ENCODE data around the gene CYFIP2. TPM values are rescaled to one million over a fixed set of nuclear protein-coding genes. Genes with fewer than 3 reads are reported as not detected.

CYFIP2 gene
- polyA plus RNA-seq, 1 donor from 2014 or later, result 59.7 TPM

DNA sequence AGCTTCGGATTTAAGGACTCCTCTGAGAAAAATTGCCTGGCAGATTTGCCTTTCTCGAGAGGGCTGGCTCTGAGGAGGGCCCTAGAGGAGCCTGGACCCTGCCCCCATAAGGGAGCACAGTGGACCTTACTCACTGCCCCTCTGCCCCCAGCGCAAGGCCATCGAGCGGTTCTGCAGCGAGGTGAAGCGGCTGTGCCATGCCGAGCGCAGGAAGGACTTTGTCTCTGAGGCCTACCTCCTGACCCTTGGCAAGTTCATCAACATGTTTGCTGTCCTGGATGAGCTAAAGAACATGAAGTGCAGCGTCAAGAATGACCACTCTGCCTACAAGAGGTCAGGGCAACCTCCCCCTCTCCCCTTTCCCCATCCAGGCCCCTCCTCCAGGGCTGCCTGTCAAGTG is 34.6 kb downstream of the CYFIP2 start:
- Histone ChIP-seq H3K36me3 (ENCODE audit: insufficient read depth, low read length) (peaks cover 17% of the 10 kb centered on the region), H3K27ac (ENCODE audit: low read length) (no peak overlapping the region), H3K79me2 (replicated peaks; ENCODE audit: insufficient read depth, low read length) (no peaks in the 10 kb centered on the region), H3K9me3 (ENCODE audit: low read length) (no peaks in the 10 kb centered on the region), H3K27me3 (ENCODE audit: insufficient read depth, low read depth, low read length) (no peaks in the 10 kb centered on the region), H3K9me2 (ENCODE audit: insufficient read depth, low read length) (no peaks in the 10 kb centered on the region), H4K20me1 (ENCODE audit: insufficient read depth) (no peaks in the 10 kb centered on the region), H3K9ac (ENCODE audit: low read length) (no peak overlapping the region), H3K4me2 (ENCODE audit: low read length) (no peak overlapping the region), H3K4me3 (ENCODE audit: low read length) (no peak overlapping the region), H2AFZ (ENCODE audit: low read depth, low read length) (no peak overlapping the region), H3F3A (ENCODE audit: insufficient read depth, low read length, poor library complexity, severe bottlenecking) (no peaks in the 10 kb centered on the region)
- TF ChIP-seq TAF1 (IDR thresholded peaks at IDR 0.05; ENCODE audit: low read depth) (no peak), RAD21 (conservative IDR thresholded peaks at IDR 0.05) (no peak), MXI1 (conservative IDR thresholded peaks at IDR 0.05; ENCODE audit: poor library complexity, severe bottlenecking) (no peak), SMC3 (conservative IDR thresholded peaks at IDR 0.05; ENCODE audit: poor library complexity) (no peak), EZH2 (IDR thresholded peaks at IDR 0.05; ENCODE audit: borderline replicate concordance, insufficient read depth, low read length, poor library complexity, severe bottlenecking) (no peak), EP300 (conservative IDR thresholded peaks at IDR 0.05; ENCODE audit: poor library complexity, severe bottlenecking) (no peak), POLR2AphosphoS5 (IDR thresholded peaks at IDR 0.05) (no peak)
- TF ChIP-seq, protein P1, sequence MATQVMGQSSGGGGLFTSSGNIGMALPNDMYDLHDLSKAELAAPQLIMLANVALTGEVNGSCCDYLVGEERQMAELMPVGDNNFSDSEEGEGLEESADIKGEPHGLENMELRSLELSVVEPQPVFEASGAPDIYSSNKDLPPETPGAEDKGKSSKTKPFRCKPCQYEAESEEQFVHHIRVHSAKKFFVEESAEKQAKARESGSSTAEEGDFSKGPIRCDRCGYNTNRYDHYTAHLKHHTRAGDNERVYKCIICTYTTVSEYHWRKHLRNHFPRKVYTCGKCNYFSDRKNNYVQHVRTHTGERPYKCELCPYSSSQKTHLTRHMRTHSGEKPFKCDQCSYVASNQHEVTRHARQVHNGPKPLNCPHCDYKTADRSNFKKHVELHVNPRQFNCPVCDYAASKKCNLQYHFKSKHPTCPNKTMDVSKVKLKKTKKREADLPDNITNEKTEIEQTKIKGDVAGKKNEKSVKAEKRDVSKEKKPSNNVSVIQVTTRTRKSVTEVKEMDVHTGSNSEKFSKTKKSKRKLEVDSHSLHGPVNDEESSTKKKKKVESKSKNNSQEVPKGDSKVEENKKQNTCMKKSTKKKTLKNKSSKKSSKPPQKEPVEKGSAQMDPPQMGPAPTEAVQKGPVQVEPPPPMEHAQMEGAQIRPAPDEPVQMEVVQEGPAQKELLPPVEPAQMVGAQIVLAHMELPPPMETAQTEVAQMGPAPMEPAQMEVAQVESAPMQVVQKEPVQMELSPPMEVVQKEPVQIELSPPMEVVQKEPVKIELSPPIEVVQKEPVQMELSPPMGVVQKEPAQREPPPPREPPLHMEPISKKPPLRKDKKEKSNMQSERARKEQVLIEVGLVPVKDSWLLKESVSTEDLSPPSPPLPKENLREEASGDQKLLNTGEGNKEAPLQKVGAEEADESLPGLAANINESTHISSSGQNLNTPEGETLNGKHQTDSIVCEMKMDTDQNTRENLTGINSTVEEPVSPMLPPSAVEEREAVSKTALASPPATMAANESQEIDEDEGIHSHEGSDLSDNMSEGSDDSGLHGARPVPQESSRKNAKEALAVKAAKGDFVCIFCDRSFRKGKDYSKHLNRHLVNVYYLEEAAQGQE (IDR thresholded peaks at IDR 0.05; ENCODE audit: borderline replicate concordance), result no peak
- TF ChIP-seq, protein P2, sequence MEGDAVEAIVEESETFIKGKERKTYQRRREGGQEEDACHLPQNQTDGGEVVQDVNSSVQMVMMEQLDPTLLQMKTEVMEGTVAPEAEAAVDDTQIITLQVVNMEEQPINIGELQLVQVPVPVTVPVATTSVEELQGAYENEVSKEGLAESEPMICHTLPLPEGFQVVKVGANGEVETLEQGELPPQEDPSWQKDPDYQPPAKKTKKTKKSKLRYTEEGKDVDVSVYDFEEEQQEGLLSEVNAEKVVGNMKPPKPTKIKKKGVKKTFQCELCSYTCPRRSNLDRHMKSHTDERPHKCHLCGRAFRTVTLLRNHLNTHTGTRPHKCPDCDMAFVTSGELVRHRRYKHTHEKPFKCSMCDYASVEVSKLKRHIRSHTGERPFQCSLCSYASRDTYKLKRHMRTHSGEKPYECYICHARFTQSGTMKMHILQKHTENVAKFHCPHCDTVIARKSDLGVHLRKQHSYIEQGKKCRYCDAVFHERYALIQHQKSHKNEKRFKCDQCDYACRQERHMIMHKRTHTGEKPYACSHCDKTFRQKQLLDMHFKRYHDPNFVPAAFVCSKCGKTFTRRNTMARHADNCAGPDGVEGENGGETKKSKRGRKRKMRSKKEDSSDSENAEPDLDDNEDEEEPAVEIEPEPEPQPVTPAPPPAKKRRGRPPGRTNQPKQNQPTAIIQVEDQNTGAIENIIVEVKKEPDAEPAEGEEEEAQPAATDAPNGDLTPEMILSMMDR (IDR thresholded peaks at IDR 0.05; ENCODE audit: poor library complexity, severe bottlenecking), result no peak

DNA sequence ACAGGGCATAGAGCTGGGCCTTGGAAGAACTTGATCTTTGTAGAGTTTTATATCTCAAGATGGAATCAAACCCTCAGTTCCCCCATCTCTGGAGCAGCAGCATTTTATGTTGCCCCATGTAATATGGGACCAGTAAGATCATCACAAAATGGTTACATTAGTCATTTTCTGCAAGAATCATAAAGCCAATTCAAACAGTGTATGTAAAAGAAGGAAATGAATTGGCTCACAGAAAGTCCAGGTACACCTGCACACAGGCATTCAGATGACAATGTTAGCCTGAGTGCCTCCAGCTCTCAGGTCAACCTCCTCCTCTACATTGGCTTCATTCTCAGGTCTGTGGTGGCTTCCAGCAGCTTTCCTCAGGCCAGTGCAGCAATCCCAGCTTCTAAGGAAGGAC is 35.1 kb downstream of the CYFIP2 start:
- no peak overlapping the region for H3K27ac ChIP-seq (ENCODE audit: low read length)
- no peak overlapping the region for H2AFZ ChIP-seq (ENCODE audit: low read depth, low read length)
- no peak overlapping the region for H3K9ac ChIP-seq (ENCODE audit: low read length)
- H3K9me3 ChIP-seq (ENCODE audit: low read length), result no peaks in the 10 kb centered on the region
- no peaks in the 10 kb centered on the region for H3F3A ChIP-seq (ENCODE audit: insufficient read depth, low read length, poor library complexity, severe bottlenecking)
- H3K4me2 ChIP-seq (ENCODE audit: low read length), result no peak overlapping the region
- H4K20me1 ChIP-seq (ENCODE audit: insufficient read depth), result no peaks in the 10 kb centered on the region
- H3K9me2 ChIP-seq (ENCODE audit: insufficient read depth, low read length), result no peaks in the 10 kb centered on the region
- no peaks in the 10 kb centered on the region for H3K27me3 ChIP-seq (ENCODE audit: insufficient read depth, low read depth, low read length)
- no peak overlapping the region for H3K4me3 ChIP-seq (ENCODE audit: low read length)
- TF ChIP-seq SMC3 (conservative IDR thresholded peaks at IDR 0.05; ENCODE audit: poor library complexity) (no peak), MXI1 (conservative IDR thresholded peaks at IDR 0.05; ENCODE audit: poor library complexity, severe bottlenecking) (no peak), TAF1 (IDR thresholded peaks at IDR 0.05; ENCODE audit: low read depth) (no peak), EZH2 (IDR thresholded peaks at IDR 0.05; ENCODE audit: borderline replicate concordance, insufficient read depth, low read length, poor library complexity, severe bottlenecking) (no peak), RAD21 (conservative IDR thresholded peaks at IDR 0.05) (no peak), POLR2AphosphoS5 (IDR thresholded peaks at IDR 0.05) (no peak), EP300 (conservative IDR thresholded peaks at IDR 0.05; ENCODE audit: poor library complexity, severe bottlenecking) (no peak)
- TF ChIP-seq, protein P2 (IDR thresholded peaks at IDR 0.05; ENCODE audit: poor library complexity, severe bottlenecking), result no peak
- TF ChIP-seq, protein P1 (IDR thresholded peaks at IDR 0.05; ENCODE audit: borderline replicate concordance), result no peak
- no peaks in the 10 kb centered on the region for H3K79me2 ChIP-seq (replicated peaks; ENCODE audit: insufficient read depth, low read length)
- peaks cover 12% of the 10 kb centered on the region for H3K36me3 ChIP-seq (ENCODE audit: insufficient read depth, low read length)
